Measurements from ENCODE around the gene CHI3L2. TPM values are rescaled to one million over a fixed set of nuclear protein-coding genes. Genes with fewer than 3 reads are reported as not detected.

Gene CHI3L2
- total and polyA plus RNA-seq, 2 experiments from 2014 or later: 0.68 TPM; not detected in 1

DNA sequence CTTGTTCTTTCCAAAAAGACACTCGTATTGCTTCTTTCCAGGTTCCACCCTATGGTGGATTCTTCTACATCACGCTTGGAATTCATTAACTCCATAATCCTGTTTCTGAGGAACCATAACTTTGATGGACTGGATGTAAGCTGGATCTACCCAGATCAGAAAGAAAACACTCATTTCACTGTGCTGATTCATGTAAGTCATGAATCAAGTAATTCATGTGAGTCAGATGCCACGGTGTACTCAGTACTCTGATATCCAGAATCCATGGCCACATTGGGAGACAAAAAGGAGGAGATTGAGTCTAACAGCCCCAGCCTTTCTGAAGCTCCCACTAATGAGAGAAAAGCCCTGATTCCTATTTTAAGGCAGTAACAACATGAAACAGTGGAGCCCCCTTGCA lies 7.4 kb downstream of the CHI3L2 start:
- DNase-seq (ENCODE audit: low spot score): no peak
- Histone ChIP-seq H3F3A (replicated peaks; ENCODE audit: low read depth) (no peaks in the 10 kb centered on the region), H3K9me2 (ENCODE audit: insufficient read depth) (peaks cover 41% of the 10 kb centered on the region), H3K4me1 (ENCODE audit: insufficient read depth) (0 out of 2 replicates have a peak, but pooled peaks cover 6% of the 10 kb centered on the region), H3K4me2 (no peak overlapping the region), H3K27ac (ENCODE audit: low read depth) (no peak overlapping the region), H3K79me2 (replicated peaks; ENCODE audit: insufficient read depth) (no peaks in the 10 kb centered on the region), H3K36me3 (ENCODE audit: insufficient read depth) (no peaks in the 10 kb centered on the region), H2AFZ (no peak overlapping the region), H3K27me3 (ENCODE audit: insufficient read depth) (no peaks in the 10 kb centered on the region), H4K20me1 (replicated peaks; ENCODE audit: insufficient read depth) (no peaks in the 10 kb centered on the region), H3K4me3 (no peak overlapping the region)
- TF ChIP-seq STAT1 (IDR thresholded peaks at IDR 0.05; ENCODE audit: unreplicated experiment) (no peak), ZNF114 (CRISPR knock-in tag; IDR thresholded peaks at IDR 0.05) (no peak), JUNB (IDR thresholded peaks at IDR 0.05; ENCODE audit: unreplicated experiment) (no peak), EZH2 (IDR thresholded peaks at IDR 0.05; ENCODE audit: low read depth, unreplicated experiment) (no peak), POLR2AphosphoS5 (IDR thresholded peaks at IDR 0.05; ENCODE audit: low read depth) (no peak), CREB1 (CRISPR knock-in tag; IDR thresholded peaks at IDR 0.05; ENCODE audit: low read depth) (no peak), EZH2phosphoT487 (IDR thresholded peaks at IDR 0.05; ENCODE audit: unreplicated experiment) (no peak), ZNF331 (CRISPR knock-in tag; IDR thresholded peaks at IDR 0.05; ENCODE audit: low read depth) (no peak), NANOG (IDR thresholded peaks at IDR 0.05; ENCODE audit: borderline replicate concordance) (no peak), ETS1 (IDR thresholded peaks at IDR 0.05) (no peak)
- TF ChIP-seq, protein P1, sequence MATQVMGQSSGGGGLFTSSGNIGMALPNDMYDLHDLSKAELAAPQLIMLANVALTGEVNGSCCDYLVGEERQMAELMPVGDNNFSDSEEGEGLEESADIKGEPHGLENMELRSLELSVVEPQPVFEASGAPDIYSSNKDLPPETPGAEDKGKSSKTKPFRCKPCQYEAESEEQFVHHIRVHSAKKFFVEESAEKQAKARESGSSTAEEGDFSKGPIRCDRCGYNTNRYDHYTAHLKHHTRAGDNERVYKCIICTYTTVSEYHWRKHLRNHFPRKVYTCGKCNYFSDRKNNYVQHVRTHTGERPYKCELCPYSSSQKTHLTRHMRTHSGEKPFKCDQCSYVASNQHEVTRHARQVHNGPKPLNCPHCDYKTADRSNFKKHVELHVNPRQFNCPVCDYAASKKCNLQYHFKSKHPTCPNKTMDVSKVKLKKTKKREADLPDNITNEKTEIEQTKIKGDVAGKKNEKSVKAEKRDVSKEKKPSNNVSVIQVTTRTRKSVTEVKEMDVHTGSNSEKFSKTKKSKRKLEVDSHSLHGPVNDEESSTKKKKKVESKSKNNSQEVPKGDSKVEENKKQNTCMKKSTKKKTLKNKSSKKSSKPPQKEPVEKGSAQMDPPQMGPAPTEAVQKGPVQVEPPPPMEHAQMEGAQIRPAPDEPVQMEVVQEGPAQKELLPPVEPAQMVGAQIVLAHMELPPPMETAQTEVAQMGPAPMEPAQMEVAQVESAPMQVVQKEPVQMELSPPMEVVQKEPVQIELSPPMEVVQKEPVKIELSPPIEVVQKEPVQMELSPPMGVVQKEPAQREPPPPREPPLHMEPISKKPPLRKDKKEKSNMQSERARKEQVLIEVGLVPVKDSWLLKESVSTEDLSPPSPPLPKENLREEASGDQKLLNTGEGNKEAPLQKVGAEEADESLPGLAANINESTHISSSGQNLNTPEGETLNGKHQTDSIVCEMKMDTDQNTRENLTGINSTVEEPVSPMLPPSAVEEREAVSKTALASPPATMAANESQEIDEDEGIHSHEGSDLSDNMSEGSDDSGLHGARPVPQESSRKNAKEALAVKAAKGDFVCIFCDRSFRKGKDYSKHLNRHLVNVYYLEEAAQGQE (IDR thresholded peaks at IDR 0.05; ENCODE audit: unreplicated experiment): no peak
- TF ChIP-seq, protein P2, sequence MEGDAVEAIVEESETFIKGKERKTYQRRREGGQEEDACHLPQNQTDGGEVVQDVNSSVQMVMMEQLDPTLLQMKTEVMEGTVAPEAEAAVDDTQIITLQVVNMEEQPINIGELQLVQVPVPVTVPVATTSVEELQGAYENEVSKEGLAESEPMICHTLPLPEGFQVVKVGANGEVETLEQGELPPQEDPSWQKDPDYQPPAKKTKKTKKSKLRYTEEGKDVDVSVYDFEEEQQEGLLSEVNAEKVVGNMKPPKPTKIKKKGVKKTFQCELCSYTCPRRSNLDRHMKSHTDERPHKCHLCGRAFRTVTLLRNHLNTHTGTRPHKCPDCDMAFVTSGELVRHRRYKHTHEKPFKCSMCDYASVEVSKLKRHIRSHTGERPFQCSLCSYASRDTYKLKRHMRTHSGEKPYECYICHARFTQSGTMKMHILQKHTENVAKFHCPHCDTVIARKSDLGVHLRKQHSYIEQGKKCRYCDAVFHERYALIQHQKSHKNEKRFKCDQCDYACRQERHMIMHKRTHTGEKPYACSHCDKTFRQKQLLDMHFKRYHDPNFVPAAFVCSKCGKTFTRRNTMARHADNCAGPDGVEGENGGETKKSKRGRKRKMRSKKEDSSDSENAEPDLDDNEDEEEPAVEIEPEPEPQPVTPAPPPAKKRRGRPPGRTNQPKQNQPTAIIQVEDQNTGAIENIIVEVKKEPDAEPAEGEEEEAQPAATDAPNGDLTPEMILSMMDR (conservative IDR thresholded peaks at IDR 0.05; ENCODE audit: low read depth in 2 of 2): no peak
- TF ChIP-seq, protein P3, sequence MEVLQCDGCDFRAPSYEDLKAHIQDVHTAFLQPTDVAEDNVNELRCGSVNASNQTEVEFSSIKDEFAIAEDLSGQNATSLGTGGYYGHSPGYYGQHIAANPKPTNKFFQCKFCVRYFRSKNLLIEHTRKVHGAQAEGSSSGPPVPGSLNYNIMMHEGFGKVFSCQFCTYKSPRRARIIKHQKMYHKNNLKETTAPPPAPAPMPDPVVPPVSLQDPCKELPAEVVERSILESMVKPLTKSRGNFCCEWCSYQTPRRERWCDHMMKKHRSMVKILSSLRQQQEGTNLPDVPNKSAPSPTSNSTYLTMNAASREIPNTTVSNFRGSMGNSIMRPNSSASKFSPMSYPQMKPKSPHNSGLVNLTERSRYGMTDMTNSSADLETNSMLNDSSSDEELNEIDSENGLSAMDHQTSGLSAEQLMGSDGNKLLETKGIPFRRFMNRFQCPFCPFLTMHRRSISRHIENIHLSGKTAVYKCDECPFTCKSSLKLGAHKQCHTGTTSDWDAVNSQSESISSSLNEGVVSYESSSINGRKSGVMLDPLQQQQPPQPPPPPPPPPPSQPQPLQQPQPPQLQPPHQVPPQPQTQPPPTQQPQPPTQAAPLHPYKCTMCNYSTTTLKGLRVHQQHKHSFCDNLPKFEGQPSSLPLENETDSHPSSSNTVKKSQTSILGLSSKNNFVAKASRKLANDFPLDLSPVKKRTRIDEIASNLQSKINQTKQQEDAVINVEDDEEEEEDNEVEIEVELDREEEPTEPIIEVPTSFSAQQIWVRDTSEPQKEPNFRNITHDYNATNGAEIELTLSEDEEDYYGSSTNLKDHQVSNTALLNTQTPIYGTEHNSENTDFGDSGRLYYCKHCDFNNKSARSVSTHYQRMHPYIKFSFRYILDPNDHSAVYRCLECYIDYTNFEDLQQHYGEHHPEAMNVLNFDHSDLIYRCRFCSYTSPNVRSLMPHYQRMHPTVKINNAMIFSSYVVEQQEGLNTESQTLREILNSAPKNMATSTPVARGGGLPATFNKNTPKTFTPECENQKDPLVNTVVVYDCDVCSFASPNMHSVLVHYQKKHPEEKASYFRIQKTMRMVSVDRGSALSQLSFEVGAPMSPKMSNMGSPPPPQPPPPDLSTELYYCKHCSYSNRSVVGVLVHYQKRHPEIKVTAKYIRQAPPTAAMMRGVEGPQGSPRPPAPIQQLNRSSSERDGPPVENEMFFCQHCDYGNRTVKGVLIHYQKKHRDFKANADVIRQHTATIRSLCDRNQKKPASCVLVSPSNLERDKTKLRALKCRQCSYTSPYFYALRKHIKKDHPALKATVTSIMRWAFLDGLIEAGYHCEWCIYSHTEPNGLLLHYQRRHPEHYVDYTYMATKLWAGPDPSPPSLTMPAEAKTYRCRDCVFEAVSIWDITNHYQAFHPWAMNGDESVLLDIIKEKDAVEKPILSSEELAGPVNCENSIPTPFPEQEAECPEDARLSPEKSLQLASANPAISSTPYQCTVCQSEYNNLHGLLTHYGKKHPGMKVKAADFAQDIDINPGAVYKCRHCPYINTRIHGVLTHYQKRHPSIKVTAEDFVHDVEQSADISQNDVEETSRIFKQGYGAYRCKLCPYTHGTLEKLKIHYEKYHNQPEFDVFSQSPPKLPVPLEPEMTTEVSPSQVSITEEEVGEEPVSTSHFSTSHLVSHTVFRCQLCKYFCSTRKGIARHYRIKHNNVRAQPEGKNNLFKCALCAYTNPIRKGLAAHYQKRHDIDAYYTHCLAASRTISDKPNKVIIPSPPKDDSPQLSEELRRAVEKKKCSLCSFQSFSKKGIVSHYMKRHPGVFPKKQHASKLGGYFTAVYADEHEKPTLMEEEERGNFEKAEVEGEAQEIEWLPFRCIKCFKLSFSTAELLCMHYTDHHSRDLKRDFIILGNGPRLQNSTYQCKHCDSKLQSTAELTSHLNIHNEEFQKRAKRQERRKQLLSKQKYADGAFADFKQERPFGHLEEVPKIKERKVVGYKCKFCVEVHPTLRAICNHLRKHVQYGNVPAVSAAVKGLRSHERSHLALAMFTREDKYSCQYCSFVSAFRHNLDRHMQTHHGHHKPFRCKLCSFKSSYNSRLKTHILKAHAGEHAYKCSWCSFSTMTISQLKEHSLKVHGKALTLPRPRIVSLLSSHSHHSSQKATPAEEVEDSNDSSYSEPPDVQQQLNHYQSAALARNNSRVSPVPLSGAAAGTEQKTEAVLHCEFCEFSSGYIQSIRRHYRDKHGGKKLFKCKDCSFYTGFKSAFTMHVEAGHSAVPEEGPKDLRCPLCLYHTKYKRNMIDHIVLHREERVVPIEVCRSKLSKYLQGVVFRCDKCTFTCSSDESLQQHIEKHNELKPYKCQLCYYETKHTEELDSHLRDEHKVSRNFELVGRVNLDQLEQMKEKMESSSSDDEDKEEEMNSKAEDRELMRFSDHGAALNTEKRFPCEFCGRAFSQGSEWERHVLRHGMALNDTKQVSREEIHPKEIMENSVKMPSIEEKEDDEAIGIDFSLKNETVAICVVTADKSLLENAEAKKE (CRISPR knock-in tag; IDR thresholded peaks at IDR 0.05): no peak
- H3K4me3 Mint-ChIP-seq: no peak overlapping the region
- H3K27me3 Mint-ChIP-seq (ENCODE audit: insufficient read depth, low read depth, poor library complexity): peaks cover 2% of the 10 kb centered on the region
- H3K9me3 Mint-ChIP-seq: no peaks in the 10 kb centered on the region; the same call in 2 of the 3 replicates
- peaks cover 22% of the 10 kb centered on the region for H3K4me1 Mint-ChIP-seq
- H3K27ac Mint-ChIP-seq: no peak overlapping the region
- no peaks in the 10 kb centered on the region for H3K36me3 Mint-ChIP-seq (ENCODE audit: low read depth)
- ATAC-seq: no peak

All from GM23338 (cell line).